HCT116 (cell line): ENCODE results near the gene WWOX.

Source experiments
- CTCF ChIP-seq, 3 experiments: fragments of 200-600 bp in 1 of 3; sonication (generic) in 1 of 3; IDR thresholded peaks in 2 of 3; conservative IDR thresholded peaks in 1 of 3; 2 replicates each; pipeline ENCODE4 v1.5.1; 2012 to 2017; ENCODE audit warnings: low read depth in 2 of 3, low read length in 2 of 3, antibody characterized with exemption in 1 of 3, borderline replicate concordance in 1 of 3, control low read depth in 1 of 3, mild to moderate bottlenecking in 1 of 3, mixed read lengths in 1 of 3, mixed run types in 1 of 3, moderate library complexity in 1 of 3; ENCODE audit not compliant: insufficient read depth in 1 of 3
- EZH2 ChIP-seq: fragments of 200-600 bp; sonication (generic); IDR thresholded peaks from 2 replicates; pipeline ENCODE4 v1.6.1; 2017; ENCODE audit warnings: antibody characterized with exemption, mixed run types
- POLR2A ChIP-seq: IDR thresholded peaks from 2 replicates; pipeline ENCODE4 v1.7.0; 2011; ENCODE audit warnings: borderline replicate concordance; ENCODE audit not compliant: insufficient read depth, insufficient read length; ENCODE audit errors: extremely low read depth
- POLR2AphosphoS5 ChIP-seq: IDR thresholded peaks from 2 replicates; pipeline ENCODE4 v1.6.1; 2011; ENCODE audit warnings: mild to moderate bottlenecking, low read depth, low read length, moderate library complexity
- REST ChIP-seq: IDR thresholded peaks from 2 replicates; pipeline ENCODE4 v1.6.1; 2012; ENCODE audit warnings: low read depth

GRCh38 chr16:78768226-78768625 is 668.8 kb downstream of the WWOX start:
- no peak for TF ChIP-seq CTCF (IDR thresholded peaks at IDR 0.05 in 2 of 3, conservative IDR thresholded peaks at IDR 0.05 in 1 of 3; ENCODE audit: borderline replicate concordance in 1 of 3, insufficient read depth in 1 of 3, low read depth in 2 of 3, low read length in 2 of 3)
- no peak for TF ChIP-seq POLR2A
- TF ChIP-seq POLR2AphosphoS5, result no peak
- no peak for TF ChIP-seq EZH2
- TF ChIP-seq REST, result no peak
